ENCODE results near the gene BMX.

The BMX gene

DNA sequence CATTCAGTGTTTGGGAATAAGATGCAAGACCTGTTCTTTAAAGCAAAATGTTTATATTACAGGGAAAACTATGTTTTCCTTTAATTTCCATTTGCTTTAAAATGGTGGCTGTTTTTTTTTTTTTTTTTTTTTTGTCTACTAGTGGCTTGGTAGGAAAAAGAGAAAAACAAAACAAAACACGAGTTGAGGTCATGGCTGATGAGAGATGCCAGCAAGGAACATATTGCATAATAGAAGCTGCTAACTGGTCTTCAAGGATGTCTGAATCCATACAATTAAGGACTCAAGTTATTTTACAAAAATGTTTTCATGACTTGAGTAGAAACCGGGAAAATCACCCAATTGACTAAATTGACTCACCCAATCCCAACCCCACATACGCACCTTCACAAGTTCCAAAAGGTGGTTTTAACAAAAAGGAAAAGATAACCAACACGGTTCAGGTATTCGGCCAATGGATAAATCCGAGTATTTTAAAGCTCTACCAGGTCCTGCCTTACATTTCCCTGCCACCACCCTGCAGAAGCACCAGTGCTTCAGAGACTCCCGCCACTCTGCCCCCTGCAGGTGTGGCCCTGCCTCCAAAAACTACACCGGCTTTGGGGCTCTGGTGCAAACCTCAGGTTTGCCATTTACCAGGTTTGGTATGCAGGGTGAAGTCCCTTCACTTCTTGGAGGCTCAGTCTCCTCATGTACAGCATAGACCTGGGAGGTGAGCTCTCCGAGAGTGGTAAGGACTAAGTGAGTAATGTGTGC lies 34.5 kb upstream of the BMX start:
- Histone ChIP-seq H2AFZ (ENCODE audit: low read depth) (no peak overlapping the region), H3K79me2 (ENCODE audit: insufficient read depth, low read depth) (no peaks in the 10 kb centered on the region), H4K20me1 (ENCODE audit: insufficient read depth) (no peaks in the 10 kb centered on the region), H3K4me1 (ENCODE audit: low read depth, poor library complexity, severe bottlenecking) (peaks cover 2% of the 10 kb centered on the region), H3K9ac (no peak overlapping the region), H3K4me3 (IDR thresholded peaks at IDR 0.05; ENCODE audit: insufficient read depth, low read depth, low read length) (no peak overlapping the region), H3K36me3 (ENCODE audit: insufficient read depth) (no peaks in the 10 kb centered on the region), H3K4me2 (no peak overlapping the region), H3K27ac (no peak overlapping the region), H3K27me3 (ENCODE audit: insufficient read depth, low read depth) (no peaks in the 10 kb centered on the region)
- TF ChIP-seq, protein P1, sequence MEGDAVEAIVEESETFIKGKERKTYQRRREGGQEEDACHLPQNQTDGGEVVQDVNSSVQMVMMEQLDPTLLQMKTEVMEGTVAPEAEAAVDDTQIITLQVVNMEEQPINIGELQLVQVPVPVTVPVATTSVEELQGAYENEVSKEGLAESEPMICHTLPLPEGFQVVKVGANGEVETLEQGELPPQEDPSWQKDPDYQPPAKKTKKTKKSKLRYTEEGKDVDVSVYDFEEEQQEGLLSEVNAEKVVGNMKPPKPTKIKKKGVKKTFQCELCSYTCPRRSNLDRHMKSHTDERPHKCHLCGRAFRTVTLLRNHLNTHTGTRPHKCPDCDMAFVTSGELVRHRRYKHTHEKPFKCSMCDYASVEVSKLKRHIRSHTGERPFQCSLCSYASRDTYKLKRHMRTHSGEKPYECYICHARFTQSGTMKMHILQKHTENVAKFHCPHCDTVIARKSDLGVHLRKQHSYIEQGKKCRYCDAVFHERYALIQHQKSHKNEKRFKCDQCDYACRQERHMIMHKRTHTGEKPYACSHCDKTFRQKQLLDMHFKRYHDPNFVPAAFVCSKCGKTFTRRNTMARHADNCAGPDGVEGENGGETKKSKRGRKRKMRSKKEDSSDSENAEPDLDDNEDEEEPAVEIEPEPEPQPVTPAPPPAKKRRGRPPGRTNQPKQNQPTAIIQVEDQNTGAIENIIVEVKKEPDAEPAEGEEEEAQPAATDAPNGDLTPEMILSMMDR (conservative IDR thresholded peaks at IDR 0.05; ENCODE audit: low read depth, low read length) = 0 out of 2 replicates have a peak, but pooled peaks have one; percentile 22

DNA sequence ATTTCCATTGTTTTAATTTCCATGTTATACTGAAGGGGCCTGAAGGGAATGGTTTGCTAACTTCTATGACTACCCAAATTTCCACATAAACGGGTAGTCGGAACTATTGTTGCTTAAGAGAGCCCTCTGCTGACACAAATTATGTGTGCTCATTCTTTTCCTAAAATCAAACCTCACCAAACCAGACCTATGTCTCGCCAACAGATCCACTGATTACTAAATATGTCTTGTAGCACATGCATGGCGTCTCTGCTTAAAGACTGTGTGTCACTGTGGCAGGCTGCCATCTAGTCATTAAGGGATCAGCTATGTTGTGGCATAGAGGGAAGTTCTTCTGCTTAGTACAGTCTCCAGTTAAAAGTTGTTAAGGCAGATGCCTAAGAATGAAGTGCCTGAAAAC lies 32.6 kb upstream of the BMX start:
- Histone ChIP-seq H4K20me1 (ENCODE audit: insufficient read depth) (no peaks in the 10 kb centered on the region), H3K9ac (no peak overlapping the region), H2AFZ (ENCODE audit: low read depth) (no peak overlapping the region), H3K4me2 (no peak overlapping the region), H3K27me3 (ENCODE audit: insufficient read depth, low read depth) (no peaks in the 10 kb centered on the region), H3K4me3 (IDR thresholded peaks at IDR 0.05; ENCODE audit: insufficient read depth, low read depth, low read length) (no peak overlapping the region), H3K27ac (no peak overlapping the region), H3K79me2 (ENCODE audit: insufficient read depth, low read depth) (no peaks in the 10 kb centered on the region), H3K36me3 (ENCODE audit: insufficient read depth) (no peaks in the 10 kb centered on the region), H3K4me1 (ENCODE audit: low read depth, poor library complexity, severe bottlenecking) (peaks cover 4% of the 10 kb centered on the region)
- TF ChIP-seq, protein P1 (conservative IDR thresholded peaks at IDR 0.05; ENCODE audit: low read depth, low read length) = no peak

DNA sequence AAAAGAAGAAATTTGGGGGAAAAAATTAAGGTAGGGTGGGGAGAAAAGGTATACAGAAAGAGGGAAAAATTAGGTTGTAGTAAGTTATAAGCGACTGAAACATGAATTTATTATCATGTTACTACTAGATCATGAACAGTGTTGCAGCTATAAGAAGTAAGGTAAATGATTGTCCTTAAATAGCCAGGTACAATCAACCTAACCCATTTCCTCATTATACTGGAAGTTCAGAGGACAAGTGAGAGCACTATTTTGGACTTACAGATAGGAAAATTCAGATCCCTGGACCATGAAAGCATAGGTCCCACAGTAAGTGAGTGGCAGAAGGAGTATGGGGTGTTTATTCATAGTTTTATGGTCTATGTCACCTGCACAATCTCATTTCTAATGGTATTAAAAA lies 31.0 kb upstream of the BMX start:
- Histone ChIP-seq H3K27ac (no peak overlapping the region), H3K9ac (no peak overlapping the region), H3K27me3 (ENCODE audit: insufficient read depth, low read depth) (no peaks in the 10 kb centered on the region), H3K79me2 (ENCODE audit: insufficient read depth, low read depth) (no peaks in the 10 kb centered on the region), H3K4me1 (ENCODE audit: low read depth, poor library complexity, severe bottlenecking) (peaks cover 4% of the 10 kb centered on the region), H4K20me1 (ENCODE audit: insufficient read depth) (no peaks in the 10 kb centered on the region), H3K4me3 (IDR thresholded peaks at IDR 0.05; ENCODE audit: insufficient read depth, low read depth, low read length) (no peak overlapping the region), H3K4me2 (no peak overlapping the region), H2AFZ (ENCODE audit: low read depth) (no peak overlapping the region), H3K36me3 (ENCODE audit: insufficient read depth) (no peaks in the 10 kb centered on the region)
- TF ChIP-seq, protein P1 (conservative IDR thresholded peaks at IDR 0.05; ENCODE audit: low read depth, low read length) = no peak

DNA sequence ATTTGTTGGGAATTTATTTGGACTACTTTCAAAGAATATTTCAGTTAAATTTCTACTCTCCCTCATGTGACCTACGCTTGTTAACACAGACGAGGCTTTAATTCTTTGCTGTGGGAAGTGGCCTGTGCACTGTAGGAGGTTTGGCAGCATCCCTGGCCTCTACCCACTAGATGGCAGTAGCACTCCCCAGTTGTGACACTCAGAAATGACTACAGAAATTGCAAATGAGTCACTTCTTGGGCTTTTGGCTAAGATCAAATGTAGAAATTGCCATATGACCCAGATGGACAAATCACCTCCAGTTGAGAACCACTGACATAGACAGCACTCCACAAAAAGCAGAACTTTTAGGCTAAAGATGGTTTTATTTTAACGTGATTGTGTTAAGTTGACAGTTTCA lies 29.6 kb upstream of the BMX start:
- peaks cover 4% of the 10 kb centered on the region for H3K4me1 ChIP-seq (ENCODE audit: low read depth, poor library complexity, severe bottlenecking)
- no peaks in the 10 kb centered on the region for H3K79me2 ChIP-seq (ENCODE audit: insufficient read depth, low read depth)
- H3K9ac ChIP-seq = no peak overlapping the region
- no peak overlapping the region for H3K4me3 ChIP-seq (IDR thresholded peaks at IDR 0.05; ENCODE audit: insufficient read depth, low read depth, low read length)
- H3K27me3 ChIP-seq (ENCODE audit: insufficient read depth, low read depth) = no peaks in the 10 kb centered on the region
- no peak overlapping the region for H3K4me2 ChIP-seq
- no peak overlapping the region for H2AFZ ChIP-seq (ENCODE audit: low read depth)
- TF ChIP-seq, protein P1 (conservative IDR thresholded peaks at IDR 0.05; ENCODE audit: low read depth, low read length) = peak; percentile 67
- H4K20me1 ChIP-seq (ENCODE audit: insufficient read depth) = no peaks in the 10 kb centered on the region
- H3K27ac ChIP-seq = no peak overlapping the region
- no peaks in the 10 kb centered on the region for H3K36me3 ChIP-seq (ENCODE audit: insufficient read depth)
